Measurements from ENCODE around the gene ALK. TPM values are rescaled to one million over a fixed set of nuclear protein-coding genes. Genes with fewer than 3 reads are reported as not detected.

The ALK gene
- total RNA-seq, 1 experiment from 2014 or later, result not detected

DNA sequence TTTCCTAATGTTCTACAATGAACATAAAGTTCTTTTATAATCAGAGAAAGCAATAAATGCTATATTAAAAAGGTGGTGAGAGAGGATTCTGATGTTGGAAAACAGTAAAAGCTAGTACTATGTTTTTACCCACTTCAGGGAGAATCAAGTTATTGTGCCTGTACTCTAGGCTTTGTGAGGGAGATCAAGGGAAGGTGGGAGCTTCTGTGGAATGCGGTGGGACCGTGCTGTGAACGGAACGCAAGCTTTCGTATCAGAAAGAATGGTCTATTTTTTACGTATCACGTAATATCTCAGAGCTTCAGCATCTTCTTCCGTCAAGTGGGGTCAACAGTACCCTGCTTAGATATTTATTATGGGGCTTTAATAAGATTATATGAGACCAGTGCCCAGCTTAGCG lies 613.0 kb downstream of the ALK start:
- H4K91ac ChIP-seq (ENCODE audit: insufficient read length, low read depth, low read length), result no peak overlapping the region
- H3K27me3 ChIP-seq (ENCODE audit: insufficient read depth, low read length), result no peaks in the 10 kb centered on the region
- H3K79me1 ChIP-seq (ENCODE audit: insufficient read depth, low read depth, low read length, poor library complexity, severe bottlenecking), result no peaks in the 10 kb centered on the region
- no peaks in the 10 kb centered on the region for H3K23me2 ChIP-seq (ENCODE audit: insufficient read length, low read depth, low read length, poor library complexity, severe bottlenecking)
- no peak overlapping the region for H4K5ac ChIP-seq (ENCODE audit: insufficient read length, low read depth, low read length)
- no peak overlapping the region for H2AFZ ChIP-seq (ENCODE audit: low read length)
- no peak overlapping the region for H3K4me3 Mint-ChIP-seq
- H3K9ac ChIP-seq (ENCODE audit: extremely low read depth, insufficient read length, low read length), result no peak overlapping the region
- no peak overlapping the region for H4K8ac ChIP-seq (replicated peaks; ENCODE audit: insufficient read length, low read depth, low read length)
- H3K9me3 Mint-ChIP-seq, result no peaks in the 10 kb centered on the region
- H3K23ac ChIP-seq (ENCODE audit: insufficient read length, low read depth, low read length), result no peak overlapping the region
- no peaks in the 10 kb centered on the region for H4K20me1 ChIP-seq (ENCODE audit: control insufficient read depth, insufficient read depth, insufficient read length)
- H3K14ac ChIP-seq (ENCODE audit: insufficient read depth, low read length), result no peak overlapping the region
- no peaks in the 10 kb centered on the region for H3K9me3 ChIP-seq (ENCODE audit: control insufficient read depth, low read depth, low read length)
- TF ChIP-seq, protein P1, sequence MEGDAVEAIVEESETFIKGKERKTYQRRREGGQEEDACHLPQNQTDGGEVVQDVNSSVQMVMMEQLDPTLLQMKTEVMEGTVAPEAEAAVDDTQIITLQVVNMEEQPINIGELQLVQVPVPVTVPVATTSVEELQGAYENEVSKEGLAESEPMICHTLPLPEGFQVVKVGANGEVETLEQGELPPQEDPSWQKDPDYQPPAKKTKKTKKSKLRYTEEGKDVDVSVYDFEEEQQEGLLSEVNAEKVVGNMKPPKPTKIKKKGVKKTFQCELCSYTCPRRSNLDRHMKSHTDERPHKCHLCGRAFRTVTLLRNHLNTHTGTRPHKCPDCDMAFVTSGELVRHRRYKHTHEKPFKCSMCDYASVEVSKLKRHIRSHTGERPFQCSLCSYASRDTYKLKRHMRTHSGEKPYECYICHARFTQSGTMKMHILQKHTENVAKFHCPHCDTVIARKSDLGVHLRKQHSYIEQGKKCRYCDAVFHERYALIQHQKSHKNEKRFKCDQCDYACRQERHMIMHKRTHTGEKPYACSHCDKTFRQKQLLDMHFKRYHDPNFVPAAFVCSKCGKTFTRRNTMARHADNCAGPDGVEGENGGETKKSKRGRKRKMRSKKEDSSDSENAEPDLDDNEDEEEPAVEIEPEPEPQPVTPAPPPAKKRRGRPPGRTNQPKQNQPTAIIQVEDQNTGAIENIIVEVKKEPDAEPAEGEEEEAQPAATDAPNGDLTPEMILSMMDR (conservative IDR thresholded peaks at IDR 0.05), result no peak
- no peak overlapping the region for H3K4ac ChIP-seq (ENCODE audit: low read depth, low read length)
- no peaks in the 10 kb centered on the region for H3K4me1 ChIP-seq (ENCODE audit: insufficient read depth, low read length)
- no peaks in the 10 kb centered on the region for H3K36me3 Mint-ChIP-seq (ENCODE audit: insufficient read depth in 1 of 3, low read depth in 3 of 3)
- no CpG with 5 or more reads among the region's 9 CpGs for WGBS (ENCODE audit: extremely low coverage, insufficient read length, low lambda C conversion rate)
- H2AK5ac ChIP-seq (ENCODE audit: insufficient read length, low read length), result no peak overlapping the region
- H3K56ac ChIP-seq (ENCODE audit: insufficient read length, low read depth, low read length), result no peak overlapping the region
- no peak overlapping the region for H2BK5ac ChIP-seq (ENCODE audit: insufficient read length, low read length)
- no peak overlapping the region for H3K4me2 ChIP-seq (ENCODE audit: insufficient read depth, insufficient read length, low read length)
- no peak overlapping the region for H3K27ac Mint-ChIP-seq
- peaks cover 4% of the 10 kb centered on the region; the same call in 1 of the 2 replicates for H3K27me3 Mint-ChIP-seq (ENCODE audit: low read depth)
- H2BK120ac ChIP-seq (ENCODE audit: low read depth, low read length, poor library complexity, severe bottlenecking), result no peak overlapping the region
- H2BK12ac ChIP-seq (ENCODE audit: insufficient read length, low read depth, low read length), result no peak overlapping the region
- H3K27ac ChIP-seq (ENCODE audit: insufficient read length, low read depth, low read length), result no peak overlapping the region
- DNase-seq, result no peak
- no peak overlapping the region for H3T11ph ChIP-seq (ENCODE audit: low read length)
- no peak overlapping the region for H2BK20ac ChIP-seq (ENCODE audit: low read depth, low read length, poor library complexity, severe bottlenecking)
- H2BK15ac ChIP-seq (ENCODE audit: low read depth, low read length), result no peak overlapping the region
- no peak overlapping the region for H3K18ac ChIP-seq (ENCODE audit: insufficient read length, low read depth, low read length)
- no peaks in the 10 kb centered on the region for H3K79me2 ChIP-seq (ENCODE audit: insufficient read depth, low read length)
- peaks cover 8 to 11% of the 10 kb centered on the region in 2 experiments for H3K4me1 Mint-ChIP-seq
